PC-9 (cell line): ENCODE results near the gene NXT1.

Source experiments
- EZH2 ChIP-seq: fragments of 200-600 bp; sonication (generic); IDR thresholded peaks from 2 replicates; pipeline ENCODE4 v1.8.0; 2017; ENCODE audit warnings: antibody characterized with exemption, low read depth
- TF ChIP-seq, protein P1 (sequence below): fragments of 200-600 bp; sonication (generic); conservative IDR thresholded peaks from 2 replicates; pipeline ENCODE4 v1.6.1; 2017; ENCODE audit warnings: mixed run types, antibody characterized with exemption, mild to moderate bottlenecking, moderate library complexity

DNA sequence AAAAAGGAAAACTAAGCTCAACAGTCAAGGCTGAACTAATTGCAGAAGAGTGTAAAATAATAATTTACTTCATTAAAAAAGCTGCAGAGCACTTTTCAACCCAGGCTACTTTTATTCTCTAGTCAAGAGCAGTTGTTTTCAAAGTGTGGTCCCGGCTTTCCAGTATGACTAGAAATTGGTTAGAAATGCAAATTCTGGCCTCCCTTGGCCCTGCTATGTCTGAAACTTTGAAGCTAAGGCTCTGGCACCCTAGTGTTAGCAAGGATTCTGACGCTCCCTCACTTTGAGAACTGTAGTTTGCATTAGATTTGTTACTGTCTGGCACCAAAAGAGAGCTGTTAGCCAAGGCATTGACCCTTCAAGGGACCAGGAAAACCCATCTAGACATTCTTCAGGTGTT is 9.5 kb upstream of the NXT1 start:
- TF ChIP-seq, protein P1, sequence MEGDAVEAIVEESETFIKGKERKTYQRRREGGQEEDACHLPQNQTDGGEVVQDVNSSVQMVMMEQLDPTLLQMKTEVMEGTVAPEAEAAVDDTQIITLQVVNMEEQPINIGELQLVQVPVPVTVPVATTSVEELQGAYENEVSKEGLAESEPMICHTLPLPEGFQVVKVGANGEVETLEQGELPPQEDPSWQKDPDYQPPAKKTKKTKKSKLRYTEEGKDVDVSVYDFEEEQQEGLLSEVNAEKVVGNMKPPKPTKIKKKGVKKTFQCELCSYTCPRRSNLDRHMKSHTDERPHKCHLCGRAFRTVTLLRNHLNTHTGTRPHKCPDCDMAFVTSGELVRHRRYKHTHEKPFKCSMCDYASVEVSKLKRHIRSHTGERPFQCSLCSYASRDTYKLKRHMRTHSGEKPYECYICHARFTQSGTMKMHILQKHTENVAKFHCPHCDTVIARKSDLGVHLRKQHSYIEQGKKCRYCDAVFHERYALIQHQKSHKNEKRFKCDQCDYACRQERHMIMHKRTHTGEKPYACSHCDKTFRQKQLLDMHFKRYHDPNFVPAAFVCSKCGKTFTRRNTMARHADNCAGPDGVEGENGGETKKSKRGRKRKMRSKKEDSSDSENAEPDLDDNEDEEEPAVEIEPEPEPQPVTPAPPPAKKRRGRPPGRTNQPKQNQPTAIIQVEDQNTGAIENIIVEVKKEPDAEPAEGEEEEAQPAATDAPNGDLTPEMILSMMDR = no peak
- TF ChIP-seq EZH2 = no peak
